Transverse colon (tissue), 4 donors: ENCODE data around the gene ORAI3. TPM values are rescaled to one million over a fixed set of nuclear protein-coding genes. Genes with fewer than 3 reads are reported as not detected.

Source experiments
- DNase-seq: peaks from one replicate; pipeline ENCODE4 v3.0.0-alpha.2; 2019
- H3K27ac ChIP-seq, 4 donors: fragments of 200-600 bp; sonication (generic); 2 replicates each; pipeline ENCODE4 v1.5.1; 2016 to 2018; ENCODE audit warnings: inconsistent platforms in 4 of 4
- H3K27me3 ChIP-seq: fragments of 200-600 bp; sonication (generic); 2 replicates; pipeline ENCODE4 v1.5.1; 2017; ENCODE audit warnings: inconsistent platforms
- H3K36me3 ChIP-seq, 4 donors: fragments of 200-600 bp; sonication (generic); 2 replicates each; pipeline ENCODE4 v1.5.1; 2017 to 2019; ENCODE audit warnings: inconsistent platforms in 4 of 4
- H3K4me1 ChIP-seq, 4 donors: fragments of 200-600 bp; sonication (generic); 2 replicates each; pipeline ENCODE4 v1.5.1; 2017 to 2020; ENCODE audit warnings: inconsistent platforms in 4 of 4
- H3K4me3 ChIP-seq, 4 donors: fragments of 200-600 bp; sonication (generic); 1 replicate in 1 of 4; 2 replicates in 3 of 4; pipeline versions ENCODE4 v1.5.1 to v1.6.1; 2017 to 2019; ENCODE audit warnings: inconsistent platforms in 4 of 4
- H3K9me3 ChIP-seq, 2 donors: fragments of 200-600 bp; sonication (generic); 2 replicates each; pipeline ENCODE4 v1.5.1; 2017 to 2019; ENCODE audit warnings: inconsistent platforms in 2 of 2
- CTCF ChIP-seq, 5 experiments: fragments of 200-600 bp in 3 of 5; fragments of 450-650 bp in 2 of 5; sonication (generic) in 3 of 5; IDR thresholded peaks; 1 replicate in 2 of 5; 2 replicates in 3 of 5; pipeline ENCODE4 v1.5.1; 2016 to 2017; ENCODE audit warnings: antibody characterized with exemption in 5 of 5, inconsistent platforms in 3 of 5, mild to moderate bottlenecking in 2 of 5, moderate library complexity in 1 of 5
- EP300 ChIP-seq: sonication (generic); formaldehyde crosslinking; IDR thresholded peaks from one replicate; pipeline ENCODE4 v1.6.1; 2017; ENCODE audit warnings: antibody characterized with exemption, low read depth
- POLR2A ChIP-seq: fragments of 450-650 bp; IDR thresholded peaks from one replicate; pipeline ENCODE4 v1.6.1; 2016; ENCODE audit warnings: antibody characterized with exemption, mild to moderate bottlenecking, moderate library complexity
- POLR2AphosphoS5 ChIP-seq, 3 donors: sonication (generic); formaldehyde crosslinking; IDR thresholded peaks; one replicate each; pipeline ENCODE4 v1.6.1; 2016; ENCODE audit warnings: antibody characterized with exemption in 3 of 3
- WGBS, 2 donors: methylation state at CpG; one replicate each; pipeline ENCODE4 v1.1.5; 2018; ENCODE audit warnings: low coverage in 1 of 2; 5-methylcytosine and 5-hydroxymethylcytosine counted together
- in situ Hi-C, 4 donors: fragments of 200-750 bp; cut with MboI; loops; one replicate each; pipeline versions ENCODE4 v1.15.0 to v1.15.1; 2017; ENCODE audit warnings: low sequenced_read_pairs in 3 of 4, low pct_ligation_motif_present in 1 of 4, low pct_unique_long_range_greater_than_20kb in 1 of 4
- intact Hi-C: fragments of 100-400 bp; cut with DNase I; formaldehyde crosslinking; loops from one replicate; pipeline ENCODE4 v1.15.1; 2023; ENCODE audit warnings: low total_unique reads
- total RNA-seq, 4 donors: library from RNA; depleted of rRNA; stranded (reverse); fragments of >200 nt; gene quantifications; one replicate each; pipeline ENCODE4 v1.1.0, GENCODE V29; 2016

The ORAI3 gene
- total RNA-seq, 4 donors from 2014 or later: 24.8 to 45.6 (median 31.3) TPM

DNA sequence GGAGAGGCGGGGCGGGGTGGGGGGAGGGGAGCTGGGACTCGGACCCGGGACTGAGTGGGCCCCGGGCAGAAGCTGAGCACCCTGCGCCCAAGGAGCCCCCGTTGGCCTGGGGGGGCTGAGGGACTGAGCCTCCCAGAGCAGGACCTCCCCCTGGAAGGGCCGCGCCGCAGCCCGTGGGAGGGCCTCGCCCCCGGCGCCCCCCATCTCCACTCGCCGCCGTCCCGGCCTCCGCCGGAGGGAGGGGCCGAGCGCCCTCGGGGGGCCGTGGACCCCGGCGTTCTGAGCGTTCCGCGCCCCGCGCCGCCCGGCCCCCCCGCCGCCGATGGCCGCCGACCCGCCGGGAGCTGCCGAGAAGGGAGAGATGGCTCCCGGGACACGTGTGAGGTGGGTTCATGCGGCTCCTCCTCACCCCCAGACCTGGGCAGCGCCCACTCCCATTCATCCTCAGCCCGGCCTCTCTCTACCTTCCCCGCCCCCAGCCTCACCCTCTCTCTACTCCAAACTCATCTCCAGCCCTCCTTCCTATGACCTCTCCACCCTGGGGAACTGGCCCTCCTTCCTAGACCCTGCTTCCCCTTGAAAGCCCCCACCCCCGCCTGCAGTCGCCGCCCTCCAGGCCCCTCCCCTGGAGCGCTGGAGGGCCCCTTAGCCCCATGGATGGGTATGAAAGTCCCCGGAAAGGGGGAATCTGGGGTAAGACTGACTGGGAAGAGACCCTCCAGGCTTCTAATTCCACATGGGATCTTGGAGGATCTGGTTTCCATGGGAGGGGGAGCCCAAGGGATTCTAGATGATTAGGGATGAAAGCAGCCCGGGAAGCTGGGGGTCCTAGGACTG is 24.6 kb upstream of the ORAI3 start:
- Histone ChIP-seq H3K27ac (peak overlapping the region; percentile 76 to 93 (median 88)), H3K4me1 (peaks cover 9 to 31% (median 17%) of the 10 kb centered on the region in 4 donors), H3K4me3 (peak overlapping the region; percentile 72 to 83 (median 80)), H3K9me3 (no peaks in the 10 kb centered on the region), H3K27me3 (no peaks in the 10 kb centered on the region), H3K36me3 (peaks cover 0 to 4% (median 0%) of the 10 kb centered on the region in 4 donors)
- in situ Hi-C loops (no loop called here), intact Hi-C loops (no loop called here)
- TF ChIP-seq EP300 (no peak), POLR2AphosphoS5 (IDR thresholded peaks at IDR 0.05) (no peak), POLR2A (no peak), CTCF (IDR thresholded peaks at IDR 0.05) (no peak)
- 4% methylated on average over 35 of the region's 53 CpGs; no CpG with 5 or more reads in 1 of the 2 donors for WGBS, 2 donors
- peak; percentile 29 for DNase-seq

DNA sequence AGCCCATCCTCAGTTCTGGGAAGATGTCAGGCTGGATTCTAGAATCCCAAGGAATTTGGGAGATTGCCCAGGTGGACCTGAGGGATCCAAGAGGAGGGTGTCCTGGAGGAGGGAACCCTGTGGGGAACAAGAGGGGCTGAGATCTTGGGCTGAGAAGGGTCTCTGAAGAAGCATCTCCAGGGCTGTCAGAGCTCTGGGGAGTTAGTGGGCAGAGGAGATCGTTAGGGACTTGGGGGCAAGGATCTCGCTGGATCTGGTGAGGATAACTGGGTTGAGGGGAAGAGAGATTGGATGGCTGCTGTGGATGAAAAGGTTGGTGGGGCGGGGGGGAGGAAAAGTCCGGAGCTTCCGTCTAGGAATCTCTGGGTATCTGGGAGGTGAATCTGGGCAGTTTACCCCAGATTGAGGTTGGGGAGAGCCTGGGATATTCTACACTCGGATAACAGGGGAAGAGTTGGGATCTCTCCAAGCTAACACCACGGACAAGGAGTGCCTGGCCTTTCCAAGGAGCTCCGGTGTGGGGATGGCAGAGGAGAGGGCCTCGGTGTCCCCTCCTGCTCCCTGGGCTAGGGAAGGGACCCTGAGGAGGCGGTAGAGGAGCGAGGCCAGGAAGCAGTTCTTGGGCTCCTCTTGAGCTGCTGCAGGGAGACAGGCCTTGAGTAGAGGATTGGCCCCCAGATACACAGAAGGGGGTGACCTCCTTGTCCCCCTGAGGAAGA is 23.8 kb upstream of the ORAI3 start:
- peak; percentile 19 for DNase-seq
- peaks cover 9 to 31% (median 17%) of the 10 kb centered on the region in 4 donors for H3K4me1 ChIP-seq

DNA sequence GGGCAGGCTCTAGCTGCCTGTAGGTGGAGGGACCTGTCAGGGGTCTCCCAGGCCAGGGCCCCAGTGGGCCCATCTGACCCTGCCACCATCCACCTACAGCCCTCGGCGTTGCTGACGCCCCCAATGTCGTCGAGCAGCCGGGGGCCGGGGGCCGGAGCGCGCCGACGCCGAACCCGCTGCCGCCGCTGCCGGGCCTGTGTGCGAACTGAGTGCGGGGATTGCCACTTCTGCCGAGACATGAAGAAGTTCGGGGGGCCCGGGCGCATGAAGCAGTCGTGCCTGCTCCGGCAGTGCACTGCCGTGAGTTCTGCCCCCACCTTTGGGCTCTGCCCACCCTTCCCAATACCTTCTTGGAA is 23.3 kb upstream of the ORAI3 start:
- Histone ChIP-seq H3K27me3 (no peaks in the 10 kb centered on the region), H3K4me3 (no peak overlapping the region), H3K27ac (no peak overlapping the region), H3K4me1 (peaks cover 9 to 31% (median 17%) of the 10 kb centered on the region in 4 donors), H3K9me3 (no peaks in the 10 kb centered on the region), H3K36me3 (peaks cover 0 to 4% (median 0%) of the 10 kb centered on the region in 4 donors)
- TF ChIP-seq POLR2A (no peak), CTCF (IDR thresholded peaks at IDR 0.05) (no peak), POLR2AphosphoS5 (IDR thresholded peaks at IDR 0.05) (no peak), EP300 (no peak)
- WGBS, 2 donors: 95% methylated on average over 23 of the region's 26 CpGs; no CpG with 5 or more reads in 1 of the 2 donors
- intact Hi-C loops (no loop called here), in situ Hi-C loops (no loop called here)
- DNase-seq: no peak

More for the DNA sequence above, 23.8 kb upstream of the ORAI3 start:
- H3K36me3 ChIP-seq: peaks cover 0 to 4% (median 0%) of the 10 kb centered on the region in 4 donors
- TF ChIP-seq CTCF (IDR thresholded peaks at IDR 0.05) (no peak), EP300 (no peak), POLR2A (no peak), POLR2AphosphoS5 (IDR thresholded peaks at IDR 0.05) (no peak)
- peak overlapping the region in 1 of 4 donors; percentile 72 for H3K4me3 ChIP-seq
- peak overlapping the region in 3 of 4 donors; percentile 76 to 93 (median 86) for H3K27ac ChIP-seq
- WGBS, 2 donors: 76 to 79% methylated on average over 4 to 11 of the region's 11 CpGs
- no peaks in the 10 kb centered on the region for H3K9me3 ChIP-seq
- in situ Hi-C loops (no loop called here), intact Hi-C loops (no loop called here)
- no peaks in the 10 kb centered on the region for H3K27me3 ChIP-seq
